ENCODE data around the gene AP1S2. TPM values are rescaled to one million over a fixed set of nuclear protein-coding genes. Genes with fewer than 3 reads are reported as not detected.

AP1S2 gene
- total RNA-seq, 6 experiments from 2014 or later = 4.0 to 12.3 (median 9.6) TPM

GRCh38 chrX:15890463-15890862 lies 35.9 kb upstream of the AP1S2 start:
- intact Hi-C loops (cut with DNase I) = no loop called here
- Histone ChIP-seq H3K4me3 (no peak overlapping the region), H3K27me3 (no peaks in the 10 kb centered on the region), H3K9me3 (no peaks in the 10 kb centered on the region), H3K4me1 (no peaks in the 10 kb centered on the region), H3K27ac (no peak overlapping the region), H3K36me3 (no peaks in the 10 kb centered on the region)
- DNase-seq (no peak), ATAC-seq (no peak)
- WGBS (ENCODE audit: insufficient coverage, low coverage, low lambda C conversion rate, missing lambda C conversion rate) = 87% methylated on average over 2 of the region's 2 CpGs
- TF ChIP-seq POLR2A (IDR thresholded peaks at IDR 0.05) (no peak), CTCF (IDR thresholded peaks at IDR 0.05) (no peak)

- Histone ChIP-seq H3K9me3 (no peaks in the 10 kb centered on the region), H3K36me3 (no peaks in the 10 kb centered on the region), H3K27me3 (no peaks in the 10 kb centered on the region), H3K4me1 (no peaks in the 10 kb centered on the region), H3K27ac (no peak overlapping the region), H3K4me3 (no peak overlapping the region)
- TF ChIP-seq CTCF (IDR thresholded peaks at IDR 0.05) = no peak
- TF ChIP-seq POLR2A (IDR thresholded peaks at IDR 0.05) = no peak
- ATAC-seq (no peak), DNase-seq (no peak)
- intact Hi-C loops (cut with DNase I) = no loop called here
- 19% methylated on average over 5 of the region's 5 CpGs for WGBS (ENCODE audit: insufficient coverage, low coverage, low lambda C conversion rate, missing lambda C conversion rate)
These were observed 33.4 kb upstream of the AP1S2 start for GRCh38 chrX:15888062-15888461.

GRCh38 chrX:15883540-15883863 lies 28.9 kb upstream of the AP1S2 start:
- Histone ChIP-seq H3K4me3 (no peak overlapping the region), H3K27me3 (no peaks in the 10 kb centered on the region), H3K9me3 (no peaks in the 10 kb centered on the region), H3K36me3 (no peaks in the 10 kb centered on the region), H3K4me1 (no peaks in the 10 kb centered on the region), H3K27ac (no peak overlapping the region)
- TF ChIP-seq POLR2A (IDR thresholded peaks at IDR 0.05) (no peak), CTCF (IDR thresholded peaks at IDR 0.05) (no peak)
- WGBS (ENCODE audit: insufficient coverage, low coverage, low lambda C conversion rate, missing lambda C conversion rate) = 80% methylated on average over 3 of the region's 3 CpGs
- ATAC-seq (no peak), DNase-seq (no peak)
- intact Hi-C loops (cut with DNase I) = no loop called here

GRCh38 chrX:15882704-15883539 lies 28.3 kb upstream of the AP1S2 start:
- WGBS (ENCODE audit: insufficient coverage, low coverage, low lambda C conversion rate, missing lambda C conversion rate) = 33% methylated on average over 5 of the region's 5 CpGs
- no peak for TF ChIP-seq POLR2A (IDR thresholded peaks at IDR 0.05)
- no peak for TF ChIP-seq CTCF (IDR thresholded peaks at IDR 0.05)
- no peak for ATAC-seq
- H3K9me3 ChIP-seq = no peaks in the 10 kb centered on the region
- intact Hi-C loops (cut with DNase I) = no loop called here
- no peaks in the 10 kb centered on the region for H3K36me3 ChIP-seq
- no peaks in the 10 kb centered on the region for H3K4me1 ChIP-seq
- no peaks in the 10 kb centered on the region for H3K27me3 ChIP-seq
- no peak overlapping the region for H3K4me3 ChIP-seq
- H3K27ac ChIP-seq = no peak overlapping the region
- no peak for DNase-seq
